ENCODE results near the gene ADK.

DNA sequence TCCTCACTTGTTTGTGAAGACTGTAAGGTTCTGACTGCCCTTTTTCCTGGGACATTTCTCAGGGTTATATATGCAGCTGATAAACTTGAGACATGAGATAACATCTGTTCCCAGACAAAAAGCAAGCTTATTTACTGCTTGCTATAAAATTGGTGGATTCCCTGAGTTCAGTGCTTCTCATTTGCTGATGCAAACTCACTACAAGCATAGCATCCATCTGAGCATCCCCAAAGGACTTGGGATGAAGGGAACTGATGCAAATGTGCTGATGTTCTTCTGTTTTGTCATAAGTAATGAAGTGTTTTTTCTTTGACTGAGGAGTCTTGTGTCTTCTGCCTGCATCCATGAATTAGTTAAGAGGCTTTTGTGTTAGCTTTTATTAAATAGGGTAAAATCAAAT is 183.2 kb downstream of the ADK start:
- TF ChIP-seq, protein P1, sequence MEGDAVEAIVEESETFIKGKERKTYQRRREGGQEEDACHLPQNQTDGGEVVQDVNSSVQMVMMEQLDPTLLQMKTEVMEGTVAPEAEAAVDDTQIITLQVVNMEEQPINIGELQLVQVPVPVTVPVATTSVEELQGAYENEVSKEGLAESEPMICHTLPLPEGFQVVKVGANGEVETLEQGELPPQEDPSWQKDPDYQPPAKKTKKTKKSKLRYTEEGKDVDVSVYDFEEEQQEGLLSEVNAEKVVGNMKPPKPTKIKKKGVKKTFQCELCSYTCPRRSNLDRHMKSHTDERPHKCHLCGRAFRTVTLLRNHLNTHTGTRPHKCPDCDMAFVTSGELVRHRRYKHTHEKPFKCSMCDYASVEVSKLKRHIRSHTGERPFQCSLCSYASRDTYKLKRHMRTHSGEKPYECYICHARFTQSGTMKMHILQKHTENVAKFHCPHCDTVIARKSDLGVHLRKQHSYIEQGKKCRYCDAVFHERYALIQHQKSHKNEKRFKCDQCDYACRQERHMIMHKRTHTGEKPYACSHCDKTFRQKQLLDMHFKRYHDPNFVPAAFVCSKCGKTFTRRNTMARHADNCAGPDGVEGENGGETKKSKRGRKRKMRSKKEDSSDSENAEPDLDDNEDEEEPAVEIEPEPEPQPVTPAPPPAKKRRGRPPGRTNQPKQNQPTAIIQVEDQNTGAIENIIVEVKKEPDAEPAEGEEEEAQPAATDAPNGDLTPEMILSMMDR (conservative IDR thresholded peaks at IDR 0.05; ENCODE audit: low read length) = no peak
- no peak for TF ChIP-seq EZH2phosphoT487 (IDR thresholded peaks at IDR 0.05; ENCODE audit: borderline replicate concordance)

Data from Loucy (cell line).